ENCODE data around the gene NELL2. TPM values are rescaled to one million over a fixed set of nuclear protein-coding genes. Genes with fewer than 3 reads are reported as not detected.

The NELL2 gene
- polyA plus RNA-seq, 1 experiment = 0.43 TPM

DNA sequence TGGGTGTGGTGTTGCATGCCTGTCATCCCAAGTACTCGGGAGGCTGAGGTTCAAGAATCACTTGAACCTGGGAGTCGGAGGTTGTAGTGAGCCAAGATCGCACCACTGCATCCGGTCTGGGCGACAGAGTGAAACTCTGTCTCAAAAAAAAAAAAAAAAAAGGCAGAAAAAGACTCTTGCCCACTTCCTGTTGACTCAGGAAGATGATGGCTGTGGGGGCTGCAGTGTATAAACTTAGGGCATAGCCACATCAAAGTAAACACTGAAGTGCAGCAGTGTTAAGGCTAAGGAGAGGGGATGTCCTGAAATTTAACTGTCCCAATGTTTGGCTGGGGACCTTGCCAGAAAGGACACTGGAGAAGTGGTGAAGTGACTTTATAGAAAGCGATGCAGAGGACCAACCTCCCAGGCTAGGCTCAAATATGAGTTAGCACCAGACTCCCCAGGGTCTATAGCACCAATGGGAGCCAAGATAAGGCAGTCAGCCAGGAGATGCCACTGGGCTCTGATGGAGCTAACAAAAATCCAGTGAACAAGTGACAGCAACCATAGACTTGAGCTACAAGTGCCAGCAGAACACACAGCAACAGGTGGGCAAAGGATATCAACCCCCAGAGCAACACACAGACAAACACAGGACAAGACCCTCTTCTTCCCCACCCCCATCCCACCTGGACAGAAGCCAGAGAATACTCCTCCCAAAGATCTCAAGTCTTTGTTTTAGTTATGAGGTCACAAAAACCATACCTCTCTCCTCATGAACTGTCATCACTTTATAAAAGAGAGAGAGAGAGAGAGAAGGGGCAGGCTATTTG, 28.0 kb downstream of the NELL2 start:
- ChIA-PET POLR2A (no interaction called here), CTCF (no interaction called here)
- Histone ChIP-seq H3K27me3 (ENCODE audit: control insufficient read depth, insufficient read depth, low read length) (no peaks in the 10 kb centered on the region), H3K27ac (ENCODE audit: low read depth, low read length) (no peak overlapping the region), H3K9me3 (ENCODE audit: control insufficient read depth, insufficient read depth, low read length) (no peaks in the 10 kb centered on the region), H3K4me3 (ENCODE audit: low read depth, low read length) (no peak overlapping the region)
- TF ChIP-seq CTCF (IDR thresholded peaks at IDR 0.05; ENCODE audit: low read depth, low read length) = no peak
- DNase-seq (ENCODE audit: low read depth, low spot score) = no peak

DNA sequence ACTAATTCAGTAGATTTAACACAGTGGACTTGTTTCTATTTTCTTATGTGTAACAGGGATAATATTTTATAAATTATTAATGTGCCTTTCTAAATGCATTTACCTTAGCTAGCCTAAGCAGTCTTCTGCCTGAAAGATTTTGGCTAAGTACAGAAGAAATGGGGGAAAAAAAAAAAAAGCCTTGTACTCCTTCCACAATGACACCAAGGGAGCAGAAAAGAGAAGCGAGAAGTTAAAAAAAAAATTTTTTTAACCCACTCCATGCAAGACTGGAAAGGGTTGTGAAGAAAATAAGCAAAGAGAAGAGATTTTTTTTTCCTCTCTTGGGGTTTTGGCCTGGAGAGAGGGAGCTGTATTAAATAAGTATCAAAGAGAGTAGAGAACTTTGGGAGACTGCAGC, 28.7 kb downstream of the NELL2 start:
- POLR2A ChIA-PET = no interaction called here
- Histone ChIP-seq H3K4me3 (ENCODE audit: low read depth, low read length) (no peak overlapping the region), H3K27me3 (ENCODE audit: control insufficient read depth, insufficient read depth, low read length) (no peaks in the 10 kb centered on the region), H3K9me3 (ENCODE audit: control insufficient read depth, insufficient read depth, low read length) (no peaks in the 10 kb centered on the region), H3K27ac (ENCODE audit: low read depth, low read length) (no peak overlapping the region)
- CTCF ChIA-PET = no interaction called here
- DNase-seq (ENCODE audit: low read depth, low spot score) = no peak
- TF ChIP-seq CTCF (IDR thresholded peaks at IDR 0.05; ENCODE audit: low read depth, low read length) = no peak

DNA sequence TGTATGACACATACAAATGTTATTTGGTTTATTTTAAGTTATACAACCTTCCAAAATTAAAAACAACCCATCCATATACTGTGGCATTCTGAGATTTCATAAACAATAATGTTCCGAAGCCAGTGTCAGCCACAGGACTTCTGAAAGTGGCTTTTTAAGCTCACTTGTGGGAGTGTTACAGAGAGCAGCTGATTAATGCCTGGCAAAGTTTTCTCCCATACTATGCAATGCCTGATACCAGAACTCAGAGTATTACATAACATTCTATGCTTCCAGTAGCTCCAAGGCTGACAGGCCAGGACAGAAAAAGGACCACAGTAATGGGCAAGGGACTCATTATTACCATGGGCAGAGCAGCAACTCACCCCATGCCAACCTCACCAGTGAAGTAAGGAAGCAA, 29.3 kb downstream of the NELL2 start:
- TF ChIP-seq CTCF (IDR thresholded peaks at IDR 0.05; ENCODE audit: low read depth, low read length) = no peak
- Histone ChIP-seq H3K27me3 (ENCODE audit: control insufficient read depth, insufficient read depth, low read length) (no peaks in the 10 kb centered on the region), H3K4me3 (ENCODE audit: low read depth, low read length) (no peak overlapping the region), H3K27ac (ENCODE audit: low read depth, low read length) (no peak overlapping the region), H3K9me3 (ENCODE audit: control insufficient read depth, insufficient read depth, low read length) (no peaks in the 10 kb centered on the region)
- DNase-seq (ENCODE audit: low read depth, low spot score) = no peak
- ChIA-PET CTCF (no interaction called here), POLR2A (no interaction called here)

DNA sequence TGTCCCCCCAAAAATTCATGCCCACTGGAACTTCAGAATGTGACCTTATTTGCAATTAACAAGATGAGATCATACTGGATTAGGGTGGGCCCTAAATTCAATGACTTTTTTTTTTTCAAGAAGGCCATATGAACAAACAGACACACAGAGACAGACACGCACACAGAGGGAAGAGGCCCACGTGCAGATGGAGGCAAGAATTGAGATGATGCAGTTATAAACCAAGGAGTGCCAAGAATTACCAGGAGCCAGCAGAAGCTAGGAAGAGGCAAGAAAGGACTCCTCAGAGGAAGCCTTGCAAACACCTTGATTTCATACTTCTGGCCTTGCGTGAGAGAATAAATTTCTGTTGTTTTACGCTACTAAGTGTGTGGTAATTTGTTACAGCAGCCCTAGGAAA, 33.4 kb downstream of the NELL2 start:
- CTCF ChIA-PET = no interaction called here
- no peak for DNase-seq (ENCODE audit: low read depth, low spot score)
- Histone ChIP-seq H3K9me3 (ENCODE audit: control insufficient read depth, insufficient read depth, low read length) (no peaks in the 10 kb centered on the region), H3K4me3 (ENCODE audit: low read depth, low read length) (no peak overlapping the region), H3K27me3 (ENCODE audit: control insufficient read depth, insufficient read depth, low read length) (no peaks in the 10 kb centered on the region), H3K27ac (ENCODE audit: low read depth, low read length) (no peak overlapping the region)
- POLR2A ChIA-PET = no interaction called here
- TF ChIP-seq CTCF (IDR thresholded peaks at IDR 0.05; ENCODE audit: low read depth, low read length) = no peak

- POLR2A ChIA-PET = no interaction called here
- no peak for DNase-seq (ENCODE audit: low read depth, low spot score)
- H3K4me3 ChIP-seq (ENCODE audit: low read depth, low read length) = no peak overlapping the region
- TF ChIP-seq CTCF (IDR thresholded peaks at IDR 0.05; ENCODE audit: low read depth, low read length) = no peak
- CTCF ChIA-PET = interaction anchor here (0.6 kb wide), 1 partner anchor 88 kb away, joined by 3 read pairs; no protein-coding TSS in a partner anchor
- H3K27ac ChIP-seq (ENCODE audit: low read depth, low read length) = no peak overlapping the region
- no peaks in the 10 kb centered on the region for H3K27me3 ChIP-seq (ENCODE audit: control insufficient read depth, insufficient read depth, low read length)
- H3K9me3 ChIP-seq (ENCODE audit: control insufficient read depth, insufficient read depth, low read length) = no peaks in the 10 kb centered on the region
These were observed 36.3 kb downstream of the NELL2 start for GRCh38 chr12:44839785-44840184.
